H1 (cell line): Measurements from ENCODE around the gene TAPT1. TPM values are rescaled to one million over a fixed set of nuclear protein-coding genes. Genes with fewer than 3 reads are reported as not detected.

ENCODE experiments used
- BRCA1 ChIP-seq: IDR thresholded peaks from 2 replicates; pipeline ENCODE4 v1.6.1; 2012; ENCODE audit warnings: low read depth, low read length, improper control_type of control experiment
- EZH2 ChIP-seq: fragments of 200-600 bp; sonication (generic); IDR thresholded peaks from 2 replicates; pipeline ENCODE4 v1.7.1; 2012; ENCODE audit warnings: low read depth, mild to moderate bottlenecking, moderate library complexity, low read length, inconsistent platforms; ENCODE audit not compliant: severe bottlenecking
- JUN ChIP-seq: IDR thresholded peaks from 2 replicates; pipeline ENCODE4 v1.6.1; 2011; ENCODE audit warnings: low read depth, mild to moderate bottlenecking, improper control_type of control experiment, low read length
- KDM5A ChIP-seq: fragments of 200-600 bp; IDR thresholded peaks from 2 replicates; pipeline ENCODE4 v1.7.1; 2012; ENCODE audit warnings: mild to moderate bottlenecking, low read length, inconsistent platforms, mixed read lengths
- SIX5 ChIP-seq: IDR thresholded peaks from 2 replicates; pipeline ENCODE4 v1.6.1; 2011; ENCODE audit warnings: mild to moderate bottlenecking, low read depth, low read length
- SP2 ChIP-seq: IDR thresholded peaks from 2 replicates; pipeline ENCODE4 v1.6.1; 2012; ENCODE audit warnings: mild to moderate bottlenecking, low read length, inconsistent platforms
- SRF ChIP-seq: IDR thresholded peaks from 2 replicates; pipeline ENCODE4 v1.6.1; 2011; ENCODE audit warnings: mild to moderate bottlenecking, low read depth, low read length, moderate library complexity
- SUZ12 ChIP-seq: fragments of 200-600 bp; sonication (generic); IDR thresholded peaks from 2 replicates; pipeline ENCODE4 v1.6.1; 2012; ENCODE audit warnings: mild to moderate bottlenecking, inconsistent platforms, low read length, moderate library complexity, mixed read lengths
- TBP ChIP-seq: IDR thresholded peaks from 2 replicates; pipeline ENCODE4 v1.6.1; 2011; ENCODE audit warnings: low read depth, low read length, improper control_type of control experiment
- polyA plus RNA-seq, 7 experiments: library from polyadenylated mRNA; depleted of rRNA in 3 of 7; stranded (reverse) in 5 of 7; unstranded in 2 of 7; fragments of >200 nt in 5 of 7; fragments of 200-250 nt in 2 of 7; gene quantifications; 1 replicate in 5 of 7; 2 replicates in 1 of 7; 4 replicates in 1 of 7; pipeline versions ENCODE4 v1.2.1 to v1.2.3, GENCODE V29; 2011 to 2013; ENCODE audit warnings: missing spikeins in 2 of 7, mixed read lengths in 2 of 7
- total RNA-seq: library from RNA; stranded (reverse); fragmentation: NEBNext Ultra II Directional; extraction: Animal tissue kit (Norgen Biotek cat#: 25700); gene quantifications from 2 replicates; pipeline ENCODE4 v1.2.1, GENCODE V29; 2021

The TAPT1 gene
- total and polyA plus RNA-seq, 2 of the 8 experiments (the other 6 are each of a cell fraction or from before 2014, with no cell fraction given) = 4.2 to 15.3 TPM

DNA sequence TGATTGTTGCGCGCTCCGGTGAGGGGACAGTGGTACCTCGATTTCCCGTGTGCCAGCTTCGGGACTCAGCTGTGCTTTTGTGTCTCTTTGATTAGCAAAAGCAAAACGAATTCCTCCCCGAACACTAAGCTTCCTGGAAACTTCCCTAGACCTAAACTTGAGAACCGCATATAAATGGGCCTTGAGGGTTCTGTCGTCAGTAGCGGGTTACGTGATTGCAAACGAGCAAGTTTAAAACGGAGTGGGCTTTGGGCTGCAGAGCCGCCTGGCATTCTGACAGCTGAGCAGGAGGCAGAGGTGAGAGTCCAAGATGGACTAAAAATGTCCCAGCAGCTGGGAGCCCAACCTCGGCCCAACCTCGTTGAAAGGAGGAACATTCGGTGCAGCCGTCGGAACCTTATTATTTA lies 1.2 kb upstream of the TAPT1 start (continued):
- TF ChIP-seq BRCA1 (no peak), TBP (no peak), SP2 (no peak), SUZ12 (no peak), SIX5 (no peak), KDM5A (no peak), JUN (no peak), SRF (no peak), EZH2 (no peak)
